Measurements from ENCODE around the gene VPS50. TPM values are rescaled to one million over a fixed set of nuclear protein-coding genes. Genes with fewer than 3 reads are reported as not detected.

Gene VPS50
- total RNA-seq, 6 donors from 2014 or later, result 8.3 to 30.4 (median 21.9) TPM

DNA sequence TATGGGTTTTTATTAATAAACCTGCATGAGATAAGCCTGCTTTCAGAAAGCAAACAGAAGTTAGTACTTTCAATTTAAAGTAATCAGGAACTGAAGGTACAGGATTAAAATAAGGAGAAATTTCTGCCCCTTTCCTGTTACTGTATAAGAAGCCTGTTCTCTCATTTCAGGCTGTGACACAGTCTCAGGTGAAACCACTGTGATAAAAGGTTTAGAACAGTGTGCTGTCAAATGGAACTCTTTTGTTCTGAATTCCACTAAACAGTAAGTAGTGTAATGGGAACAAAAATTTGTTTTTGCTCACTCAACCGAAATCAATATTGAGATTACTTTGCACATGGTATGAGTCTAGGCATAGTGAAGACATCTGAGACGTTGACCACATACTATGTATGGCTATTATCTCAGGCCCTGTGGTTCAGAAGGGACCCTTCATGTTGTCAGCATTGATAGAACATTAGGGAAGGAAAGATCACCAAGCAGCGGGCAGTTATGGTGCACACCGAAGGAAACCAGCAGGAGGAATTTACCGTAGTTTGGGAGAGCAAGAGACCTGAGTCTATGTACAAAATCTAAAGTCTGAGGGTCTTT lies 20.8 kb upstream of the VPS50 start:
- no peaks in the 10 kb centered on the region for H3K27me3 ChIP-seq
- WGBS, 2 donors, result 78 to 82% methylated on average over 5 of the region's 5 CpGs
- H3K36me3 ChIP-seq, result no peaks in the 10 kb centered on the region
- DNase-seq (no peak), ATAC-seq (ENCODE audit: low FRiP score in 2 of 2) (no peak)
- H3K27ac ChIP-seq, result no peak overlapping the region
- H3K9me3 ChIP-seq, result no peaks in the 10 kb centered on the region
- no peaks in the 10 kb centered on the region for H3K4me1 ChIP-seq
- TF ChIP-seq, protein P1, sequence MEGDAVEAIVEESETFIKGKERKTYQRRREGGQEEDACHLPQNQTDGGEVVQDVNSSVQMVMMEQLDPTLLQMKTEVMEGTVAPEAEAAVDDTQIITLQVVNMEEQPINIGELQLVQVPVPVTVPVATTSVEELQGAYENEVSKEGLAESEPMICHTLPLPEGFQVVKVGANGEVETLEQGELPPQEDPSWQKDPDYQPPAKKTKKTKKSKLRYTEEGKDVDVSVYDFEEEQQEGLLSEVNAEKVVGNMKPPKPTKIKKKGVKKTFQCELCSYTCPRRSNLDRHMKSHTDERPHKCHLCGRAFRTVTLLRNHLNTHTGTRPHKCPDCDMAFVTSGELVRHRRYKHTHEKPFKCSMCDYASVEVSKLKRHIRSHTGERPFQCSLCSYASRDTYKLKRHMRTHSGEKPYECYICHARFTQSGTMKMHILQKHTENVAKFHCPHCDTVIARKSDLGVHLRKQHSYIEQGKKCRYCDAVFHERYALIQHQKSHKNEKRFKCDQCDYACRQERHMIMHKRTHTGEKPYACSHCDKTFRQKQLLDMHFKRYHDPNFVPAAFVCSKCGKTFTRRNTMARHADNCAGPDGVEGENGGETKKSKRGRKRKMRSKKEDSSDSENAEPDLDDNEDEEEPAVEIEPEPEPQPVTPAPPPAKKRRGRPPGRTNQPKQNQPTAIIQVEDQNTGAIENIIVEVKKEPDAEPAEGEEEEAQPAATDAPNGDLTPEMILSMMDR (IDR thresholded peaks at IDR 0.05), result no peak
- TF ChIP-seq EP300 (IDR thresholded peaks at IDR 0.05), result no peak
- no peak for TF ChIP-seq POLR2A (IDR thresholded peaks at IDR 0.05)
- no peak for TF ChIP-seq POLR2AphosphoS5 (IDR thresholded peaks at IDR 0.05)
- H3K4me3 ChIP-seq, result no peak overlapping the region

DNA sequence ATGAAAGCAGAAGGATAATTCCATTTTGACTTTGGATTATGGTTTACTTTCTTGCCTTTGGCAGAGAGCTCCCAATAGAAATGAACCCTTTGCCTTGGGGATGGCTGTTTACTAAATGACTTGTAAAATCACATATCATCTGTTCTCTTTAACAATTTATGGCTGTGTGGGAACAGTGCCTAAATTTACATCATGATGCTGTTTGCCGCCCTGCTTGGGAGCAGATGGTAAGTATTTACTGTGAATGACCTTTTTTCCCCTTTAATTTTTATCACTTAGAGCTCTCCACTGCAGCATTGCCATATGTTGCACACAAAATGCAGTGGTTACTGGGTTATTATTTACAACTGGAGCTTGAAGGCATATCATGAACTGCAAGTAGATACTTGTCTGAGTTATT lies 19.3 kb upstream of the VPS50 start:
- no peaks in the 10 kb centered on the region for H3K4me1 ChIP-seq
- no peak for DNase-seq
- 56 to 71% methylated on average over 1 of the region's 1 CpG for WGBS, 2 donors

DNA sequence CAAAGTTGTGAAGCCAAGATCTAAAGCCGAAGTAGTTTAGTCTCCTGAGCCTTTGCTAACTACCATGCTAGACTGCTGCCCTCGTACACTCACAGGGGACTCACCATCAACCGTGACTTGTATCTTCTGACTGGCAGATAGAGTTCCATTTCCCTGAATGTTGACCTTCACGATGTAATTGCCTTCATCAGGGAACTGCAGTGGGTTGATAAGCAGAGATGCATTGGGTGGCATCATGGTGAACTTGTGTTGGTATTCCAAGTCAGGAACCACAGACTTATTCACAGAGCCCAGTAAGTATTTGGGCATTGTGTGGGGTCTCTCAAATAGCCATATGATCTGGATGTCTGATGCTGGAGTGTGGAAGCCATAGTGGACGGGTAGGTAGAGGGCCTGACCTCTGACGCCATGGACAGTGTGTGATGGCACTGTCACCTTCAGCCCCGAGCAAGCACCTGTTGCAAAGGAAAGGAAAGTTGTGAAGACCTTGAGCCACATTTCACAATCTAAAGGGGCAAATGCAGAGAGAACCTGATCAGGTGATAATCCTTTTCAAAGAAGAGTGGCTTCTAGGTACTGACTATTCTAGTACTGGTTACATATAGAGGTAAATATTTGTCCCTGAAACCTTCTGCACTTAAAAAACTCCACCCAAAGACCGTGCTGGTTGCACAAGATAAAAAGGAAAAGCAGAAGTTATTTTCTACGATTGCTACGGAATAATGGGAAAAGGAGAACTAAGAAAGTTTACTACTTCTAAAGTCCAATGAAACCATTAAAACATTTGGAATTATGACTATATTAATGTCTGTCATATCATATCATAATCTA lies 13.0 kb upstream of the VPS50 start:
- no peaks in the 10 kb centered on the region for H3K27me3 ChIP-seq
- no peak for TF ChIP-seq EP300 (IDR thresholded peaks at IDR 0.05)
- TF ChIP-seq, protein P1 (IDR thresholded peaks at IDR 0.05), result no peak
- no peak for TF ChIP-seq POLR2AphosphoS5 (IDR thresholded peaks at IDR 0.05)
- no peak for TF ChIP-seq POLR2A (IDR thresholded peaks at IDR 0.05)
- ATAC-seq (ENCODE audit: low FRiP score in 2 of 2) (no peak), DNase-seq (no peak)
- no peaks in the 10 kb centered on the region for H3K9me3 ChIP-seq
- no peak overlapping the region for H3K27ac ChIP-seq
- no peaks in the 10 kb centered on the region for H3K4me1 ChIP-seq
- no peaks in the 10 kb centered on the region for H3K36me3 ChIP-seq
- 71 to 75% methylated on average over 10 of the region's 10 CpGs for WGBS, 2 donors
- no peak overlapping the region for H3K4me3 ChIP-seq

More for the DNA sequence above, 19.3 kb upstream of the VPS50 start:
- Histone ChIP-seq H3K9me3 (no peaks in the 10 kb centered on the region), H3K36me3 (no peaks in the 10 kb centered on the region), H3K27me3 (no peaks in the 10 kb centered on the region), H3K4me3 (no peak overlapping the region), H3K27ac (no peak overlapping the region)
- ATAC-seq (ENCODE audit: low FRiP score in 2 of 2), result no peak
- TF ChIP-seq EP300 (IDR thresholded peaks at IDR 0.05) (no peak), POLR2AphosphoS5 (IDR thresholded peaks at IDR 0.05) (no peak), POLR2A (IDR thresholded peaks at IDR 0.05) (no peak)
- TF ChIP-seq, protein P1 (IDR thresholded peaks at IDR 0.05), result no peak

DNA sequence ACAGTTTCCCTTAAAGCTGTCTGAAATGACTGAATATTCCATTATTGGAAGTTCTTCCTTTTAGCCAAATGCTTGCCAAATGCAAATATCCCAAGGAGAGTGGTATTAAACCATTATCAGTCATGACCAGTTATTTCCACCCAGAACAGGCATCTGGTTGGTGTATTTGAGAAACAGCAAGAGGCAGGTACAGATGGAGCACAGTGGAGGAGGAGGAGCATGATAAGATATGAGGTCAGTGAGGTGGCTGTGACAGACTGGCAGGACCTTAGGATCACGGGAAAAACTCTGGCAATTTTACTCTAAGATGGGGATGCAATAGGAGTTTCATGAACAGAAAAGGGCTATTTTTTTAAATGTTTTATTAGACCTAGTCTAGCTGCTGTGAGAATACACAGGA lies 12.3 kb upstream of the VPS50 start:
- WGBS, 2 donors, result 74 to 81% methylated on average over 1 of the region's 1 CpG
- Histone ChIP-seq H3K27ac (no peak overlapping the region), H3K36me3 (no peaks in the 10 kb centered on the region), H3K27me3 (no peaks in the 10 kb centered on the region), H3K4me1 (no peaks in the 10 kb centered on the region), H3K4me3 (no peak overlapping the region), H3K9me3 (no peaks in the 10 kb centered on the region)
- DNase-seq (no peak), ATAC-seq (ENCODE audit: low FRiP score in 2 of 2) (no peak)
- TF ChIP-seq, protein P1 (IDR thresholded peaks at IDR 0.05), result no peak
- TF ChIP-seq EP300 (IDR thresholded peaks at IDR 0.05) (no peak), POLR2AphosphoS5 (IDR thresholded peaks at IDR 0.05) (no peak), POLR2A (IDR thresholded peaks at IDR 0.05) (no peak)
